HG03060 (cell line): ENCODE data around the gene MCTP1.
A peak's percentile ranks its signal among the peaks of the same experiment; 100 is the strongest.
"Not testable (repeated sequence)": the region's sequence is repeated elsewhere in the genome, so short reads cannot be mapped to it uniquely, and the experiment has no call there.

Source experiments
- ATAC-seq: cut with Tn5 transposase; IDR thresholded peaks from one replicate; pipeline ENCODE4 v1.9.1; 2021; ENCODE audit warnings: low read depth, moderate number of reproducible peaks; ENCODE audit not compliant: unreplicated experiment

Gene MCTP1

GRCh38 chr5:94992325-94992724 is 292.6 kb downstream of the MCTP1 start:
- no peak for ATAC-seq

GRCh38 chr5:94983861-94984535 is 300.9 kb downstream of the MCTP1 start:
- ATAC-seq, result no peak

- ATAC-seq, result no peak
Measured at GRCh38 chr5:94977437-94977836, 307.5 kb downstream of the MCTP1 start.

DNA sequence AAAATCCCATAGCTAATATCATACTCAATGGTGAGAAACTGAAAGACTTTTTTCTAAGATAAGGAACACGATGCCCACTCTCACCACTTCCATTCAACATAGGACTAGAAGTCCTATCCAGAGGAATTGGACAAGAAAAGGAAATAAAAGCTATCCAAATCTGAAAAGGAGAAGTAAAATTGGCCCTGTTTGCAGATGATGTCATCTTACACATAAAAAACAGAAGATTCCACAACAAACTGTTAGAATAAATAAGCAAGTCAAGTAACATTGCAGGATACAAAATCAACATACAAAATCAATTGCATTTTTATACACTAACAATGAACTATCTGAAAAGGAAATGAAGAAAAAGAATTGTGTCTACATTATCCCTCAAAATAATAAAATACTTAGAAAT is 308.0 kb downstream of the MCTP1 start:
- ATAC-seq, result no peak

DNA sequence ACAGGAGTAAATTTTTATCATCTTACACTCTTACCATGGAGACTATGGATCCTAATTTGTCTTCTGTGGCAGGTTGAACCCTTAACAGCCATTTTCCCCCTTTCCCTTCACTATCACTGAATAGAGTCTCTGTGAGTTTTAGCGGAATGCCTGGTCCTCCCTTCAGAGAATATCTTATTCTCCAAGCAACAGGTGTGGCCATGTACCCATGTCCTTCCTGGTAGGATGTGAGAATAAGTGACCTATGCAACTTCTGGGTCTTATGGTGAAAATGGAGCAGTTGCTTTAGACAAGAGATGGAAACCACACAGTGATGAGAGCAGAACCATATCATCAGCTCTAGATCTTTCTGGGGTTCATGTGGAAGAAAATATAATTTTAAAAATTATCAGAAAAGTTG is 312.6 kb downstream of the MCTP1 start:
- no peak for ATAC-seq

DNA sequence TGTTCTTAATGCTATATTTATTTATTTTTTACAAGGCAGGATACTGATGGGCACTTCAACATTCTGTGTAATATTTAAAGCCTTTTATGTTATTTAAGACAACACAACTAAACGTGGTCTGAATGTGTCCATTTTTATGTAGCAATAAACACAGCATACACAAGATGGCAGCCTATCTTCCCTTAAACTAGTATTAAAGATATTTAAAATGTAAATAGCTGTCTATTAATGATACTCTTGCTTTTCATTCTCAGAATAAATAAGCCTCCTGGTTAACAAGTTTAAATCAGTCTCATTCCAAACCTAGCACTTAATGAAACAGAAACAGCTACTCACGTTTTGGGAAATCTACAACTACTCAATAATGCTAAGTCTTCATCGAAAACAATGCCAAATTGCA is 315.7 kb downstream of the MCTP1 start:
- ATAC-seq, result no peak

GRCh38 chr5:94968507-94969095 is 316.3 kb downstream of the MCTP1 start:
- ATAC-seq, result peak; percentile 73

- ATAC-seq, result no peak
Measured at GRCh38 chr5:94967525-94967924, 317.4 kb downstream of the MCTP1 start.

GRCh38 chr5:94959279-94959678 is 325.6 kb downstream of the MCTP1 start:
- not testable (repeated sequence) for ATAC-seq

- ATAC-seq, result no peak
Measured at GRCh38 chr5:94945656-94946055, 339.2 kb downstream of the MCTP1 start.

- ATAC-seq, result no peak
Measured at GRCh38 chr5:94944160-94944559, 340.7 kb downstream of the MCTP1 start.

- no peak for ATAC-seq
Measured at GRCh38 chr5:94941122-94941755, 343.7 kb downstream of the MCTP1 start.

- ATAC-seq, result no peak
Measured at GRCh38 chr5:94932259-94932658, 352.6 kb downstream of the MCTP1 start.

GRCh38 chr5:94928891-94929290 is 356.0 kb downstream of the MCTP1 start:
- no peak for ATAC-seq

- no peak for ATAC-seq
Measured at GRCh38 chr5:94920570-94920969, 364.3 kb downstream of the MCTP1 start.

DNA sequence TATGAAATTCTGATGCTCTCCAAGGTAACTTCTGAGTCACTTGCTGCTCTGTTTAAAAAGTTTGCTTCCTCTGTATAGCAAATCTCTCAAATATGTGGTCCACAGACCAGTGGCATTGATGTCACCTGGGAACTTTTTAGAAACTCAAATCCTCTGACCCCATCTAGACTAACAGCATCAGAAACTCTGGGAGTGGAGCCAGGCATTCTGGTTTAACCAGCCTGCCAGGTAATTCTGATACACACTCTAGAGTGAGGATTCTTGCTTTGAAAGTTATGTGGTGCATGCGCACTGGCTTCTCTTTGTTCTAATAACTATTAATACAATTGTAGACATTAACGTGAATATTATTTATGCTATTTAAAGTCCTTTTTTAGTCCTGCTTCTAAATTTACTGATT is 368.3 kb downstream of the MCTP1 start:
- ATAC-seq, result no peak

DNA sequence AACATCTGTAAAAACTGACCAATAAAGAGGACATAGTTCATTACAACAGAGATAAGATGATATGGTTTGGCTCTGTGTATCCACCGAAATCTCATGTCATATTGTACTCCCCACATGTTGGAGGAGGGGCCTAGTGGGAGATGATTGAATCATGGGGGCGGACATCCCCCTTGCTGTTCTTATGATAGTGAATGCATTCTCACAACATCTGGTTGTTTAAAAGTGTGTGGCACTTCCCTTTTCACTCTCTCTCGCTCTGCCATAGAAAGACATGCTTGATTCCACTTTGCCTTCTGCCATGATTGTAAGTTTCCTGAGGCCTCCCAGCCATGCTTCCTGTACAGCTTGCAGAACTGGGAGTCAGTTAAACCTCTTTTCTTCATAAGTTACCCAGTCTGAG is 373.6 kb downstream of the MCTP1 start:
- ATAC-seq, result no peak

DNA sequence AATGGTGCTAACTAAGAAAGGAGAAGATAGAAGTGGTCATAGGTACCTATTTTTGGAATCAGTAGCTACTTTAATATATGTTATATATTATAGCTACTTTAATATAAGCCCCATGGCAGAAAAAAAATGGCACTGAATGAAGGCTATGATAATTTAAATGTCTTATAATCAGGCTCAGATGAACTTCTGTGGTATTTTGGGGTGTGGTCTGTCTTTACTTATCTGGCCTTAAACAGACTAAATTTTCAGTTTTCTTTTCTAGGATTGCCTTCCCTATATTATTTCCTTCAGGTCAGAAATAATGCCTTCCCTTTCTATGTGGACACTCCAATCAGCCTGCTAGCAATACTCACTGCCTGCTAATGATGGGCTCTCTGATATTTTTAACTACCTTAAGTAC is 374.2 kb downstream of the MCTP1 start:
- no peak for ATAC-seq

- no peak for ATAC-seq
Measured at GRCh38 chr5:94908889-94909480, 375.9 kb downstream of the MCTP1 start.

DNA sequence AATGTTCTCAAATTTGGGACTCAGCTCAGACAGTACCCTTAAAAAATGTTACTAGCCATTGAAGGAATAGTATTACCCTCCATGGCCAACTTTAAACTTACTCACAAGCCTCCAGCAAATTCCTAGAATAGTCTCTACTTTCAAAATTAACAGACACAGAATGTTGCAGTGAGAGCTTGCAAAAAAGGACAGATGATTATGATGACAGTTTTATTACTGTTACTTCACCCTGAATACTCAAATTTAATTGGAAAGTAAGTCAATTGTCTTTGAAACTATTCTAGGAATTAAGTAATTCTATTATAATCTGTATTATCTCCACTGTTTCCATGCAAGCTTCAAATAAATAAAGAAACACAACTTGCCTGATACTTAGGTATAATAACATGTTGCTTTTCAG is 378.1 kb downstream of the MCTP1 start:
- no peak for ATAC-seq

DNA sequence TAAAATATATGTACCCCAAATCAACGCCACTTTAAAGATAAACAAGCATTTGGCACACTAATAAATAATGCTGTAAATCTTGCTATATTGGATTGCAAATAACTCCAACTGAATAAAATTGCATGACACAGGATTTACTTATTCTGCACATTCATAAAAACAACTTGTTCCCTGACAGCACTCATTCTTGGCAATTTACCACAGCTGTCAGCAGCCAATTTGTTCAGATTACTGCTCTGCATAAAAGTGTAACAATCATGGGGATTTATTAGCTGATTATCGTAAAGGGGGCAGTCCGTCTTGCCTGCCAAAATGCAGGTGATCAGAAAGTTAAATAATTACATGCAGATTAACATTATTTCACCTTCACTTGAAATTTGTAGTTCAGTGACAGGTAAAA is 381.2 kb downstream of the MCTP1 start:
- no peak for ATAC-seq
